Activated T-helper 17 cell treated with anti-CD3 and anti-CD28 coated beads, Interleukin-2, amount 50 U/mL, for 72 hours (primary cell): Measurements from ENCODE around the gene NUP98. TPM values are rescaled to one million over a fixed set of nuclear protein-coding genes. Genes with fewer than 3 reads are reported as not detected.

ENCODE experiments used
- ATAC-seq: fragments of 150-1000 bp; cut with Tn5 transposase; replicated peaks from 2 replicates; pipeline ENCODE4 v1.10.0; 2021; ENCODE audit warnings: mild to moderate bottlenecking, moderate library complexity
- H3K27ac Mint-ChIP-seq: one replicate; pipeline ENCODE4 v1.8.0; 2022; ENCODE audit warnings: mixed read lengths
- H3K27me3 Mint-ChIP-seq: one replicate; pipeline ENCODE4 v1.8.0; 2022; ENCODE audit warnings: mixed read lengths
- H3K36me3 Mint-ChIP-seq: one replicate; pipeline ENCODE4 v1.8.0; 2022; ENCODE audit warnings: low read depth, mild to moderate bottlenecking, mixed read lengths
- H3K4me1 Mint-ChIP-seq: one replicate; pipeline ENCODE4 v1.8.0; 2022; ENCODE audit warnings: mixed read lengths
- H3K4me3 Mint-ChIP-seq: one replicate; pipeline ENCODE4 v1.8.0; 2022; ENCODE audit warnings: mild to moderate bottlenecking, mixed read lengths
- H3K9me3 Mint-ChIP-seq: one replicate; pipeline ENCODE4 v1.8.0; 2022; ENCODE audit warnings: mixed read lengths
- total RNA-seq, 2 donors: library from RNA; stranded (reverse); gene quantifications; one replicate each; pipeline ENCODE4 v1.2.3, GENCODE V29; 2022

The NUP98 gene
- total RNA-seq: 100 to 1,000 TPM; 126 to 149 TPM

DNA sequence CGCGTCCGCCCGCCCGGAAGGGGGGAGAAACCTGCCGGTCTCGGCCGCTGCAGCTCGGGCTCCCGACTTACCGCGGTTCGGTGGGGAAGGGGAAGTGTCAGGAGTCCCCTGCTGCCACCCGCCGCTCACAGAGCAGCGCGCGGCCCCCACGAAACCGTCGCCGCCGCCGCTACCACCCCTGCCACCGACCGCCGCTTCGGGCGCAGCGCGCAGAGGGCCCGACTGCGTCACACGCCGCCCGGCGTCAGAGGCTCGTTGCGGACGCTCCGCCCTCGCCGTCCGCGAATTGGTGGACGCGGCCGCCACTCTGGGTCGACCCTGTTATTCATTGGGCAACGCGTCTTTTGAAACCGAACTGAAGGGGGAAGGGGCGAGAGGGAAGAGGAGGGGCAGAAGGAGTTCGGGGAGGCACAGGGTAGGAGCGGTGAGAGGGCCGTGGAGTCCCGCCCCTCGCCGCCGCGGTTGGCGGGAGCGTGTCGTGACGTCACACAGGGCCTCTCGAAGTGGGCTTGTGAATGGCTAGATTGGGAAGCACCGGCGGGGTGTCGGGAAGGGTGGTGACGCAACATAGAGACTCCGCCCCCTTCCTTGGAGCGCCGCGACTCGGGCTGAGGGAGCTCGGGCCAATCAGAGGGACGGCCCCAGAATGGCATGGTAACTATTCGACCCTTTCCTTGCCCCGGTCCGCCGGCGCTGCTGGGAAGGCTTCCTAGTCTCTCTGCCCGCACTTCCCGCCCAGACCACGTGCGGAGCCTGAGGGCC is at the start of gene NUP98:
Gene NUP98, minus strand, starts transcription at position 226 of the 762 bp plus-strand sequence. CDS start 15,437 bp downstream, outside the sequence.
- Mint-ChIP-seq H3K27ac (peak within 1 kb of the TSS; percentile 99), H3K36me3 (peaks cover 51% of the 10 kb centered on the region), H3K9me3 (no peaks in the 10 kb centered on the region), H3K4me3 (peak within 1 kb of the TSS; percentile 96), H3K27me3 (no peaks in the 10 kb centered on the region), H3K4me1 (peaks cover 14% of the 10 kb centered on the region)
- peak; percentile 95 for ATAC-seq

DNA sequence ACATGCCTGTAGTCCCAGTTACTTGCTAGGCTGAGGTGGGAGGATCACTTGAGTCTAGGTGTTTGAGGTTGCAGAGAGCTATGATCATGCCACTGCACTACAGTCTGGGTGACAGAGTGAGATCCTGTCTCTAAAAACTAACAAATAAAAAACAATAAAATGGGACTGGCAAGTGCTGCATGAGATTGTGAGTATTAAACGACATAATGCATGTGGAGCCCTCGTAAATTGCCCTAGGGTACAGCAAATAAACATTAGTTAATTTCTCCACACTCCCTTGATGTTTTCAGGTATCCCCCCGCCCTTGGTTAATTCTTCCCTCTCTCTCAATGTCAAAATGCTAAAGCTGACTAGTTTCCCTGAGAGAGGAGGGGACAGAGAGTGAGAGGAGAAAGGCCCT is 48.3 kb upstream of the NUP98 start:
- no peak overlapping the region for H3K27ac Mint-ChIP-seq
- no peak for ATAC-seq
- no peak overlapping the region for H3K4me3 Mint-ChIP-seq
- peaks cover 16% of the 10 kb centered on the region for H3K4me1 Mint-ChIP-seq
- no peaks in the 10 kb centered on the region for H3K9me3 Mint-ChIP-seq
- no peaks in the 10 kb centered on the region for H3K27me3 Mint-ChIP-seq
- H3K36me3 Mint-ChIP-seq: no peaks in the 10 kb centered on the region

DNA sequence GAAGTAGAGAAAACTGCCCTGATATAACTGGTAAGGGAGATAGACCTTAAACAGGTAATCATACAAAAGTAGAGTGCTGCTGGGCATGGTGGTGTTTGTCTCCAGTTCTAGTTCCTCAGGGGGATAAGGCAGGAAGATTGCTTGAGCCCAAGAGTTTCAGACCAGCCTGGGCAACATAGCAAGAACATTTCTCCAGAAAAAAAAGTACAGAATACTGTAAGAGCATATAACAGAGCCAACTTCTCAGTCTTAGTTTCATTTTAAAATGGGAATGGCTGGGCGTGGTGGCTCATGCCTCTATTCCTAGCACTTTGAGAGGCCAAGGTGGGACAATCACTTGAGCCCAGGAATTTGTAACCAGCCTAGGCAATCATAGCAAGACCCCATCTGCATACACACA is 47.9 kb upstream of the NUP98 start:
- H3K27ac Mint-ChIP-seq: no peak overlapping the region
- H3K4me3 Mint-ChIP-seq: peak overlapping the region; percentile 3
- no peaks in the 10 kb centered on the region for H3K9me3 Mint-ChIP-seq
- no peaks in the 10 kb centered on the region for H3K27me3 Mint-ChIP-seq
- H3K36me3 Mint-ChIP-seq: peaks cover under 1% of the 10 kb centered on the region
- peaks cover 16% of the 10 kb centered on the region for H3K4me1 Mint-ChIP-seq
- no peak for ATAC-seq

DNA sequence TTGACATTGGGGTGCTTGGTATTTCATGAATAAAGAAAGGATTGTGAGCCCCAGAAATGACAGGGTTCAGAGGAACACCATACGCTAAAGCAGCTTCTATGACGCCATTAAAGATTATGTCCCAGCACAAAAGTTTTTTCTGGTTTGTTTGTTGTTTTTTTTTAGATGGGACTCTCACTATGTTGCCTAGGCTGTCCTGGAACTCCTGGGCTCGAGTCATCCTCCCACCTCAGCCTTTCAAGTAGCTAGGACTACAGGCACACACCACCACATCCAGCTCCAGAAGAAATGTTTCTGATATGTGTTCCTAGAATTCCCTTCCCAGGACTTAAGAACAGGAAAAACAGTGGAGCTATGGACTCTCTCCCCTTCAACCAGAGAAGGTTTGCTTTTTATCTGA is 46.0 kb upstream of the NUP98 start:
- ATAC-seq: no peak
- Mint-ChIP-seq H3K27me3 (no peaks in the 10 kb centered on the region), H3K4me1 (peaks cover 13% of the 10 kb centered on the region), H3K36me3 (peaks cover 20% of the 10 kb centered on the region), H3K4me3 (peak overlapping the region; percentile 51), H3K9me3 (no peaks in the 10 kb centered on the region), H3K27ac (no peak overlapping the region)

DNA sequence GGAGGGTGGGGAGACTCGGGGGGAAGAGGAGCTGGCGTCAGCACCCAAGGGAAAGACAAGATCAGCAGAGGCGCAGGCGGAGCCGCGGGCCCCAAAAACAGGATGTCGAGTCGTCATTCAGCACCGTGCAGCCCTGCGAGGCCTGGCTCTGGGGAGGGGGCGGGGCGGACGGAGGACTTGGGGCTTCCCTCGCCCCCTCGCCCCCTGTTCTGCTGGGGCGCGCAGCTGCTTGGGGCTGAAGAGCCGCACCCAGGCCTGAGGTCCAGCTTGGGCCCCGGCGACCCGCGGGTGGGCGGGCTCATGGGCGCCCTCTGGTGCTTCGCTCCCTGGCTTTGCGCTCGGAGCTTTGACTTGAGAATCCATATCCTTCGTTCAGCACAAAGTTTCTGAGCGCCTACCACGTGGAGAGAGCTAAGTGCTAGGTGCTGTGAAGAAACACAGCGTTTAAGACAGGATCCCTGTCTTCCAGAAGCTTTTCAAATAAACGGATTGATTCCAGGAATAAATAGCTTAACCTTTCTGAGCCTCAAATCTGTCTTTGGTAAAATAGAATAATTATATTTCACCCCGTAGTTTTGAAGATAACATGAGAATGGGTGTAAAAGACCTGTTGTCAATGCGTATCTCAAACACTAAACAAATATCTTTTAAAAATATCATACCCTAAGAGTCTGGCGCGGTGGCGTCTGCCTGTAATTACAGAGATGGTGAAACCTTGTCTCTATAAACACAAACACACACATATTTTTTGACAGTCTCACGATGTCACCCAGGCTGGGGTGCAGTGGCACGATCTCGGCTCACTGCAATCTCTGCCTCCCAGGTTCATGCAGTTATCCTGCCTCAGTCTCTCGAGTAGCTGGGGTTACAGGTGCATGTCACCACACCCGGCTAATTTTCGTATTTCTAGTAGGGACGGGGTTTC is 44.3 kb upstream of the NUP98 start:
- no peaks in the 10 kb centered on the region for H3K9me3 Mint-ChIP-seq
- peak; percentile 40 for ATAC-seq
- no peaks in the 10 kb centered on the region for H3K27me3 Mint-ChIP-seq
- H3K4me3 Mint-ChIP-seq: peak overlapping the region; percentile 97
- H3K36me3 Mint-ChIP-seq: peaks cover 37% of the 10 kb centered on the region
- peaks cover 24% of the 10 kb centered on the region for H3K4me1 Mint-ChIP-seq
- H3K27ac Mint-ChIP-seq: peak overlapping the region; percentile 93

DNA sequence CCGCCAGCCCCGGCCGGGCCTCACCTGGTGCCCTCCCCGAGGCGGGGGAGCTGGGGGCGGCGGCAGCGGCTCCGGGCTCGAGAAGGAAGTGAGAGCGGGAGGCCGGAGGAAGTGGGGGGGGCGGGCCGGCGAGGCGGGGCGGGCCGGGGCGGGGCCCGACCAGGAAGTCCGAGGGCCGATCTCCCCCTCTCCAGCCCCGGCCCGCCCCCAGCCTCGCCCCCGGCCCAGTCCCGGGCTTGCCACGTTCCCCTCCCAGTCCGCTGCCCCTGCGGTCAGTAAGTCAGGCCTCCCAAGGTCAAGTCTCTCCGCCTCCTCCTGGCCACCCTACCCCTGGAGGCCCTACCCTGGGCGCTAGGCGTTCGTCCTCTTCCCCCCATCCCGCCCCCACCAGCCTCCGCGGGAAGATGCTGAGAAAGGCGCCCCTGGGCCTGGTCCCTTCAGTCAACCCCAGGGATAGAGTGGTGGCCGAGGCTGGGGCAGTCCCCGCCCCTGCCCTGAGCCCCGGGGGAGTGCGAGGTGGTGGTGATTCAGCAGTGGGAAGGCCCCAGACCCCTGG is 43.6 kb upstream of the NUP98 start, which contains the start of gene RHOG:
Gene RHOG, minus strand, starts transcription at position 90 of the 556 bp plus-strand sequence. CDS start 12,821 bp downstream, outside the sequence.
- peak; percentile 82 for ATAC-seq
- H3K4me1 Mint-ChIP-seq: peaks cover 24% of the 10 kb centered on the region
- peaks cover 44% of the 10 kb centered on the region for H3K36me3 Mint-ChIP-seq

DNA sequence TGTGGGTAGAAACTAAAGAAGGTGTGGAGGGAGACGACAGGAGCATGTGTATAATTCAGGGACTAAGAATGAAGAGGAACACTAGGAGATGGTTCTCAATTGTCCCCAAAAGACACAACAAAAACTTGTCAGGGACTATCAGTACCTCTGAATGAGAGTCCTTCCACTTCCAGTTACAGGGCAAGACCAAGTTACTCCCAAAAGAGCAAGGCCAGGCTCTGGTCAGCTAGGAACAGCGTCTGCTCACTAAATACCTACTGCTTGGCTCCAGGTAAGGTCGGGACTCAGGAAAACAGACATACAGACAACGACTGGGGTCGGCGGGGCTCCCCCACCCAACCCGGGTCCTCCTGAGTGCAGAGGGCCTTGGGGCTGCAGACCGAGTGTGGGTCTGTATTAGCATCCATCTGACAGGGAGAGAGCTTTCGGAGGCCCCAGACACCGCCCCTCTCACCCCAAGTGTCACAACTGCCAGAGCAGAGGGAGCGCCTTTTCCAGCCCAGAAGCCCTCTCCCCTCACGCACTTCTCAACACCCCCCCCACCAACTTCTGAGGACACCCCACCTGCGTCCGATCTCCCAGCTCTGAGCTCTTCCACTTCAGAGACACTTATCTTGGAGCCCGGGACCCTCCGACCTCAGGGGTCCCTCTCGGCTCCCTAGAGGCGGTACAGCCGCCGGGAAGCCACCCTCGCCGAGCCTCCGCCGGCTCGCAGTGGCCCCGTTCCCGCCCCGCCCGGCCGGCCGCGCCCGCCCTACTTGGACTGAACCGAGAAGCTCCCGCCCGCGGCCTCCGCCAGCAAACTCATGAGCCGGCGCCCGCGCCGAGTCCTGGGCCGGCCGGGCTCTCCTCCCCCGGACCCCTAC is 42.9 kb upstream of the NUP98 start:
- Mint-ChIP-seq H3K4me1 (peaks cover 30% of the 10 kb centered on the region), H3K9me3 (no peaks in the 10 kb centered on the region), H3K4me3 (peak overlapping the region; percentile 97), H3K36me3 (peaks cover 51% of the 10 kb centered on the region), H3K27me3 (no peaks in the 10 kb centered on the region), H3K27ac (peak overlapping the region; percentile 93)
- ATAC-seq: no peak

More for the DNA sequence above, 43.6 kb upstream of the NUP98 start, which contains the start of gene RHOG:
- H3K4me3 Mint-ChIP-seq: peak within 1 kb of the TSS; percentile 97
- H3K27ac Mint-ChIP-seq: peak within 1 kb of the TSS; percentile 93
- H3K27me3 Mint-ChIP-seq: no peaks in the 10 kb centered on the region
- no peaks in the 10 kb centered on the region for H3K9me3 Mint-ChIP-seq

DNA sequence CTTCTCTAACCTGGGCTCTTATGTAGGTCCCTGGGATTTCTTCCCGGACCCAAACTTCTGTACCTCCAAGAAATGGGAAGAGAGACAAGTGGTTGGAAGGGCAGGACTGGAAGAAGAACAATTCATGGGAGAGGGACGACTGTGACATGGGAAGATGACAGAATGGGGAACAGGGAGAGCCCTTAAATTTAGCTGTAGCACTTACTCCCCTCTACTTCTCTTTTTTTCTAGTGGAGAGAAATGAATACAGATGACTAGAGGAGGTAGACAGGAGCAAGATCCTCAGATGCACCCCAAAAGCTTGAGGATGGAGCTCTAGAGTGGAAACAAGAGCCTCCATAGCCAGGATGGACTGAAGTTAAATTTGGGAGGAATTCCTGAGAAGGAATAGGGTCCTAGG is 41.1 kb upstream of the NUP98 start:
- no peaks in the 10 kb centered on the region for H3K9me3 Mint-ChIP-seq
- no peak for ATAC-seq
- H3K27ac Mint-ChIP-seq: peak overlapping the region; percentile 93
- peaks cover 38% of the 10 kb centered on the region for H3K4me1 Mint-ChIP-seq
- H3K36me3 Mint-ChIP-seq: peaks cover 68% of the 10 kb centered on the region
- peak overlapping the region; percentile 97 for H3K4me3 Mint-ChIP-seq
- H3K27me3 Mint-ChIP-seq: no peaks in the 10 kb centered on the region

DNA sequence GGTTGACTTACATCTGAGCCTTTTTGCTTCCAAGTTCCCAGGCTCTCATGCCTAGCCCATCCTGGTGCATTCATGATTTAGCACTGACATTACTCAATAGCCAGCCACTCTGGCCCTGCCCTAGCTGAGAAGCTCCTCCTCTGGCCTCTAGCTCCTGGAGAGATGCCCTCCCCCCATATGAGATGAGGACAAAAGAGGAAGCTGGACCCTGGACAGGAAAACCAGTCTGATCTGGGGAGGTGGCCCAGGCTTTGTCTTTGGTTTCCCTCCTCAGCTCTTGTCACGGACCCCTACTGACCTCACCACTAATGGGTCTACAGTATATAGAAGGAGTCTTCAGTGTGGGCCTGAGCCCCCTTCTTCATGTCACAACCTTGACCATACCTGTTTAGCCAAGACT is 40.4 kb upstream of the NUP98 start:
- no peak for ATAC-seq
- Mint-ChIP-seq H3K27me3 (no peaks in the 10 kb centered on the region), H3K4me1 (peaks cover 44% of the 10 kb centered on the region), H3K27ac (peak overlapping the region; percentile 93), H3K4me3 (peak overlapping the region; percentile 97), H3K9me3 (no peaks in the 10 kb centered on the region), H3K36me3 (peaks cover 76% of the 10 kb centered on the region)

DNA sequence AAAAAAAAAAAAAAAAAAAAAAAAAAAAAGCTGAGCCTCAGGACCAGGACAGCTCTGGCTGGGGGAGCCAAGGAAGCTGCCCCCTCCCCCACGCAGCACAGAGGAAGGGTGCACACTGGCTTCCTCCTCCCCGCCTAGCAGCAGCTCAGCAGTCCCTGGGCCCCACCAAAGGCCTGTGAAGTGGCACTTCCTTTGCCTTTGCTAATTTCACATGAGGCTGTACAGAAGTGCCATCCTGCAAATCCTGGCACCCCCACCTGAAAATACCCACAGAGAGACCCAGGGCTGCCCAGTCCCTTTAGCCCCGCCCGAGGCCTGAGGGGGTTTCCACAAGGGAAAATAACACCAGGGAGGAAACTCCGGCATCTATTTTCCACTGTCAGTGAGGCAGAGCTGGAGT is 39.5 kb upstream of the NUP98 start:
- no peak for ATAC-seq
- H3K9me3 Mint-ChIP-seq: no peaks in the 10 kb centered on the region
- H3K4me3 Mint-ChIP-seq: peak overlapping the region; percentile 97
- no peaks in the 10 kb centered on the region for H3K27me3 Mint-ChIP-seq
- H3K27ac Mint-ChIP-seq: peak overlapping the region; percentile 93
- peaks cover 53% of the 10 kb centered on the region for H3K4me1 Mint-ChIP-seq
- H3K36me3 Mint-ChIP-seq: peaks cover 84% of the 10 kb centered on the region

DNA sequence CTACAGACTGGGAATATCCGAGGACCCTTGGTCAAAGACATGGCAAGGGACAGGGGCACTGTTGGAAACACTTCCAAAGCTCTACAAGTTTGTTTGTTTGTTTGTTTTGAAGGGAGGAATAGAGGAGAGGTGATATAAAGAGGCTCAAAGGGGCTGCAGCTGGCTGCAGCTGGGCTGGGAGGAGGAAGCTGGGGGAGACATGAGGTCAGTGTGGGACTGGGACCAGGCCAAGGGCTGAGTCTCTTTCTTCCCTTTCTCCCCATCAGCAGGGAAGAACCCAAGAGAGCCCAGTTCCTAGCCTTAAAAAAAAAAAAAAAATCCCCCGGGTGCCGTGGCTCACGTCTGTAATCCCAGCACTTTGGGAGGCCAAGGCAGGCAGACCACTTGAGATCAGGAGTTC is 38.4 kb upstream of the NUP98 start:
- Mint-ChIP-seq H3K4me3 (peak overlapping the region; percentile 97), H3K36me3 (peaks cover 96% of the 10 kb centered on the region), H3K4me1 (peaks cover 64% of the 10 kb centered on the region), H3K9me3 (no peaks in the 10 kb centered on the region), H3K27me3 (no peaks in the 10 kb centered on the region), H3K27ac (peak overlapping the region; percentile 99)
- ATAC-seq: no peak

DNA sequence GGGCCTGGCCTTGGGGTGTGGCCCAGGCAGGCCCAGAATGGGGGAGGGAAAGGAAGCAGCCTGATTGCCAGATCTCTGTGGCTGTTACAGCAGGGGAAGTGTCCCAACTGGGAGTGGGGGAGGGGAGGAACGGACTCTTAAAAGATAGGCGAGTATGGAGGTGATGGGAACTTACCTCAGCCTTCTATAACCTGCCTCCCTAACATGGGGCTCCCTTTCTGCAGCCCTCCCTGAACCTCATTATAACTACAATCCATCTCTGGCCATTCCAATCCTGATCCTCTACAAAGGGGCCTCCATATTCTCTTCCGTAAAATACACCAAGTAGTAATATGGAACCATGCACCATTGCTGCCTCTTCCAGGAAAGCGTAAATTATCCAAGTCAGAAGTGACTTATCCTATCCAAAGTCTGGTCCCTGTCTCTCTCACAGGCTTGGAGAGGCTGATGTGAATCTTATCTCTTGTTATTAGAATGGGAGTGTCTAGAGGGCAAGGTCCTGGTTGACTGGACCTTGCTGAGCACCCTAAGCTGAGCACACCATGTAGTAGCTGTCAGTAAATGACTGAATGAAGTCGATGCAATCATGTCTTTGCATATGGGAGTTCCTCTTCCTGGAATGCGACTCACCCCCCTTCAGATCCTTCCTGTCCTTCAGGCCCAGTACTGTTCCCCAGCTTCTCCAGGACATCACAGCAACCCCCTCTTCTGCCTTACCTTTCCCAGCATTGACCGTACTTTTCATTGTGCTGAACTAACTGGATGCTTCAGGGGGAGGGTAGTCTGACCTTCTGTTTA is 37.5 kb upstream of the NUP98 start:
- H3K36me3 Mint-ChIP-seq: peaks cover 100% of the 10 kb centered on the region
- no peak for ATAC-seq
- peak overlapping the region; percentile 99 for H3K27ac Mint-ChIP-seq

DNA sequence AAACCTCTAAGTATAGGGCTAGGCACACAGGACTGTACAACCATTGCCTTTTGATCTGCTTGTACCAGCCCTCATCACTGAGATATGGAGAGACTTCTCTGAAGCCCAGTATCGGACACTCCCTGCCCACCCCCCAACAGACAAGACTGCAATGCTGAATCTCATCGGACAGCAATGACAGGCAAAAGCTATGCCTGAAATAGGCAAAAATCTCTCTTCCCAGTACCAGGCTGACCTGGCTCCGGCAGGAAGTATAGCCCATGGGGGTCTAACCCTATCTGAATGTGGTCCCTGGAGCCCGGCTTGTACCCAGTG is 37.0 kb upstream of the NUP98 start:
- H3K4me3 Mint-ChIP-seq: peak overlapping the region; percentile 97
- peaks cover 100% of the 10 kb centered on the region for H3K36me3 Mint-ChIP-seq
- H3K27me3 Mint-ChIP-seq: no peaks in the 10 kb centered on the region
- peak overlapping the region; percentile 99 for H3K27ac Mint-ChIP-seq
- ATAC-seq: no peak
- no peaks in the 10 kb centered on the region for H3K9me3 Mint-ChIP-seq
- H3K4me1 Mint-ChIP-seq: peaks cover 69% of the 10 kb centered on the region

More for the DNA sequence above, 37.5 kb upstream of the NUP98 start:
- Mint-ChIP-seq H3K27me3 (no peaks in the 10 kb centered on the region), H3K4me3 (peak overlapping the region; percentile 97), H3K4me1 (peaks cover 69% of the 10 kb centered on the region), H3K9me3 (no peaks in the 10 kb centered on the region)
